ENCODE data around the gene PYM1.

PYM1 gene

DNA sequence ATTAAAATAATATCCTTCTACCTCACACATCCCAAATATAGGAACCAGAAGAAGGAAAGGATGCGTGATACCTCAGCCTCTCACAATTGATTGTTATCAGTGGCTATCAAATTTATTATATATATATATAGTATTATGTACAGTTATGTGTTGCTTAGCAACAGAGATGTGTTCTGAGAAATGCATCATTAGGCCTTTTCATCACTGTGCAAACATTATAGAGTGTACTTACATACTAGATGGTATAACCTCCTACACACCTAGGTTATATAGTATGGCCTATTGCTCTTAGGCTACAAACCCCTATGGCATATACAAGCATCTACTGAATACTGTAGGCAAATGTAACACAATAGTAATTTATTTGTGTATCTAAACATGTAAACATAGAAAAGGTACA, 34.0 kb downstream of the PYM1 start:
- Histone ChIP-seq H3K9me3 (ENCODE audit: insufficient read depth, low read depth, low read length) (no peaks in the 10 kb centered on the region), H4K8ac (ENCODE audit: low read depth, low read length) (no peak overlapping the region), H4K12ac (ENCODE audit: low read depth, low read length) (no peak overlapping the region), H3K27me3 (ENCODE audit: insufficient read depth, low read length) (no peaks in the 10 kb centered on the region), H2AK5ac (ENCODE audit: low read length) (no peak overlapping the region), H2AFZ (ENCODE audit: insufficient read depth, low read length, poor library complexity) (no peak overlapping the region), H3K4me2 (ENCODE audit: low read length) (no peak overlapping the region), H2BK5ac (ENCODE audit: low read depth, low read length, poor library complexity) (no peak overlapping the region), H3K79me1 (ENCODE audit: low read length) (no peaks in the 10 kb centered on the region), H2BK12ac (ENCODE audit: low read length) (no peak overlapping the region), H3K14ac (ENCODE audit: low read length) (no peak overlapping the region), H3K27ac (ENCODE audit: low read depth, low read length) (no peak overlapping the region), H4K91ac (ENCODE audit: low read depth, low read length) (no peak overlapping the region), H3K4ac (ENCODE audit: low read depth, low read length) (no peak overlapping the region), H3K79me2 (ENCODE audit: control insufficient read depth, insufficient read depth, low read length, poor library complexity) (no peaks in the 10 kb centered on the region), H3K9ac (ENCODE audit: low read length) (no peak overlapping the region), H3K36me3 (ENCODE audit: control insufficient read depth in 1 of 2, insufficient read depth in 2 of 2, low read length in 2 of 2) (peaks cover 0 to 1% of the 10 kb centered on the region in 2 experiments), H3K18ac (ENCODE audit: low read length) (no peak overlapping the region), H2BK120ac (ENCODE audit: insufficient read depth, low read length, poor library complexity) (no peak overlapping the region), H3K23ac (ENCODE audit: low read length) (no peak overlapping the region), H3K4me1 (ENCODE audit: control insufficient read depth in 1 of 2, insufficient read depth in 2 of 2, low read length in 2 of 2) (no peaks in the 10 kb centered on the region), H3K4me3 (ENCODE audit: low read depth, low read length) (no peak overlapping the region)
- DNase-seq: no peak
- WGBS (ENCODE audit: extremely low coverage, insufficient coverage, insufficient read length): no CpG with 5 or more reads among the region's 1 CpG

DNA sequence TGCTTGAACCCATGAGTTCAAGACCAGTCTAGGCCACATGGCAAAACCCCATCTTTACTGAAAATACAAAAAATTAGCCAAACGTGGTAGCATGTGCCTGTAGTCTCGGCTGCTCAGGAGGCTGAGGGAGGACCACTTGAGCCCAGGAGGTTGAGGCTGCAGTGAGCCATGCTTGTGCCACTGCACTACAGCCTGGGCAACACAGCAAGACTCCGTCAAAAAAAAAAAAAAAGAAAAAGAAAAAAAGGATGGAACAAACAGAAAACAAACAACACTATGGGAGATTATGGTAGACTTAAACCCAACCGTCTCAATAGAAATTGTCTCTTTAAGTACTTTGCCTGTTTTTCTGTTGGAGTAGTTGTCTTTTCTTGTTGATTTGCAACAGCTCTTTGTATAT, 36.4 kb downstream of the PYM1 start:
- H3K4me3 ChIP-seq (ENCODE audit: low read depth, low read length): no peak overlapping the region
- H4K12ac ChIP-seq (ENCODE audit: low read depth, low read length): no peak overlapping the region
- WGBS (ENCODE audit: extremely low coverage, insufficient coverage, insufficient read length): no CpG with 5 or more reads among the region's 4 CpGs
- no peak overlapping the region for H3K14ac ChIP-seq (ENCODE audit: low read length)
- H3K23ac ChIP-seq (ENCODE audit: low read length): no peak overlapping the region
- H2BK5ac ChIP-seq (ENCODE audit: low read depth, low read length, poor library complexity): no peak overlapping the region
- H2BK12ac ChIP-seq (ENCODE audit: low read length): no peak overlapping the region
- no peak overlapping the region for H4K91ac ChIP-seq (ENCODE audit: low read depth, low read length)
- H3K18ac ChIP-seq (ENCODE audit: low read length): no peak overlapping the region
- no peak overlapping the region for H3K4me2 ChIP-seq (ENCODE audit: low read length)
- no peaks in the 10 kb centered on the region for H3K79me2 ChIP-seq (ENCODE audit: control insufficient read depth, insufficient read depth, low read length, poor library complexity)
- DNase-seq: no peak
- no peaks in the 10 kb centered on the region for H3K27me3 ChIP-seq (ENCODE audit: insufficient read depth, low read length)
- H2AK5ac ChIP-seq (ENCODE audit: low read length): no peak overlapping the region
- H4K8ac ChIP-seq (ENCODE audit: low read depth, low read length): no peak overlapping the region
- H2AFZ ChIP-seq (ENCODE audit: insufficient read depth, low read length, poor library complexity): no peak overlapping the region
- H3K9ac ChIP-seq (ENCODE audit: low read length): no peak overlapping the region
- H3K79me1 ChIP-seq (ENCODE audit: low read length): no peaks in the 10 kb centered on the region
- H3K27ac ChIP-seq (ENCODE audit: low read depth, low read length): no peak overlapping the region
- H3K36me3 ChIP-seq (ENCODE audit: control insufficient read depth in 1 of 2, insufficient read depth in 2 of 2, low read length in 2 of 2): no peaks in the 10 kb centered on the region
- no peak overlapping the region for H2BK120ac ChIP-seq (ENCODE audit: insufficient read depth, low read length, poor library complexity)
- H3K9me3 ChIP-seq (ENCODE audit: insufficient read depth, low read depth, low read length): no peaks in the 10 kb centered on the region
- no peaks in the 10 kb centered on the region for H3K4me1 ChIP-seq (ENCODE audit: control insufficient read depth in 1 of 2, insufficient read depth in 2 of 2, low read length in 2 of 2)
- H3K4ac ChIP-seq (ENCODE audit: low read depth, low read length): no peak overlapping the region

DNA sequence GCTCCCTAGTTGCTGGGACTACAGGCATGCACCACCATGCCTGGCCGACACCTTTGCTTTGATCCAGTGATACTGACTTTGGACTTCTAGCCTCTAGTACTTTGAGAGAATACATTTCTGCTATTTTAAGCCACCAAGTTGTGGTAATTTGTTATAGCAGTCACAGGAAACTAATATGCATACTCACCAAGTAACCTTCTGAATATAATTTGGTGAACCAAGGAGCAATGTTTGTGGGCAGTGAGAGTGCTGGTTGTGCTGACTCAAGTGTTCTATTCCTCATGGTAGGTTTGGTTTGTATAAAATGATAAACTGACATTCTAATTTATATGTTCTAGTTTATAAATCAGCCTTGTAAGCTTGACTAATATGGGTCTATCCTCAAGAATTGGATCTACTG, 42.6 kb downstream of the PYM1 start:
- H2AK5ac ChIP-seq (ENCODE audit: low read length): no peak overlapping the region

DNA sequence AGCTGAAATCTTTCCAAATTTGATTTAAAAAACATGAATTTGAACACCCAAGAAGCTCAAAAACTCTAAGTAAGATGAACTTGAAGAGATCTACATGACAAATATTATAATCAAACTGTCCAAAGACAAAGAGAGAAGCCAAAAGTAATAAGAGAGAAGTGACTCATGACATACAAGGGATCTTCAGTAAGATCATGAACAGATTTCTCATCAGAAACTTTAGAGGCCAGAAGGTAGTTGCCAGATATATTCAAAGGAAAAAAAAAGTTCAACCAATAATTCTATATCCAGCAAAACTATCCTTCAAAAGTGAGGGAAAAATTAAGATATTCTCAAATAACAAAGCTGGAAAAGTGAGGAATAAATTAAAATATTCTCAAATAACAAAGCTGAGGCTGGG, 49.9 kb downstream of the PYM1 start:
- Histone ChIP-seq H2BK5ac (ENCODE audit: low read depth, low read length, poor library complexity) (no peak overlapping the region), H3K14ac (ENCODE audit: low read length) (no peak overlapping the region), H3K9ac (ENCODE audit: low read length) (no peak overlapping the region), H4K8ac (ENCODE audit: low read depth, low read length) (no peak overlapping the region), H2BK12ac (ENCODE audit: low read length) (no peak overlapping the region), H3K27me3 (ENCODE audit: insufficient read depth, low read length) (no peaks in the 10 kb centered on the region), H3K9me3 (ENCODE audit: insufficient read depth, low read depth, low read length) (no peaks in the 10 kb centered on the region), H3K4me1 (ENCODE audit: control insufficient read depth in 1 of 2, insufficient read depth in 2 of 2, low read length in 2 of 2) (no peaks in the 10 kb centered on the region), H3K79me2 (ENCODE audit: control insufficient read depth, insufficient read depth, low read length, poor library complexity) (no peaks in the 10 kb centered on the region), H2BK120ac (ENCODE audit: insufficient read depth, low read length, poor library complexity) (no peak overlapping the region), H3K4me2 (ENCODE audit: low read length) (no peak overlapping the region), H3K36me3 (ENCODE audit: control insufficient read depth in 1 of 2, insufficient read depth in 2 of 2, low read length in 2 of 2) (no peaks in the 10 kb centered on the region), H2AK5ac (ENCODE audit: low read length) (no peak overlapping the region), H4K91ac (ENCODE audit: low read depth, low read length) (no peak overlapping the region), H2AFZ (ENCODE audit: insufficient read depth, low read length, poor library complexity) (no peak overlapping the region), H3K4ac (ENCODE audit: low read depth, low read length) (no peak overlapping the region), H4K12ac (ENCODE audit: low read depth, low read length) (no peak overlapping the region), H3K79me1 (ENCODE audit: low read length) (no peaks in the 10 kb centered on the region), H3K18ac (ENCODE audit: low read length) (no peak overlapping the region), H3K23ac (ENCODE audit: low read length) (no peak overlapping the region), H3K4me3 (ENCODE audit: low read depth, low read length) (no peak overlapping the region), H3K27ac (ENCODE audit: low read depth, low read length) (no peak overlapping the region)
- DNase-seq: no peak

More for the DNA sequence above, 42.6 kb downstream of the PYM1 start:
- H3K23ac ChIP-seq (ENCODE audit: low read length): no peak overlapping the region
- H2BK120ac ChIP-seq (ENCODE audit: insufficient read depth, low read length, poor library complexity): no peak overlapping the region
- no peak overlapping the region for H4K12ac ChIP-seq (ENCODE audit: low read depth, low read length)
- H4K91ac ChIP-seq (ENCODE audit: low read depth, low read length): no peak overlapping the region
- H3K18ac ChIP-seq (ENCODE audit: low read length): no peak overlapping the region
- H3K4me1 ChIP-seq (ENCODE audit: control insufficient read depth in 1 of 2, insufficient read depth in 2 of 2, low read length in 2 of 2): no peaks in the 10 kb centered on the region
- H3K14ac ChIP-seq (ENCODE audit: low read length): no peak overlapping the region
- H3K27ac ChIP-seq (ENCODE audit: low read depth, low read length): no peak overlapping the region
- no peaks in the 10 kb centered on the region for H3K36me3 ChIP-seq (ENCODE audit: control insufficient read depth in 1 of 2, insufficient read depth in 2 of 2, low read length in 2 of 2)
- H3K27me3 ChIP-seq (ENCODE audit: insufficient read depth, low read length): no peaks in the 10 kb centered on the region
- H3K4ac ChIP-seq (ENCODE audit: low read depth, low read length): no peak overlapping the region
- no peak overlapping the region for H2BK12ac ChIP-seq (ENCODE audit: low read length)
- DNase-seq: no peak
- no peak overlapping the region for H2AFZ ChIP-seq (ENCODE audit: insufficient read depth, low read length, poor library complexity)
- H4K8ac ChIP-seq (ENCODE audit: low read depth, low read length): no peak overlapping the region
- no peaks in the 10 kb centered on the region for H3K79me2 ChIP-seq (ENCODE audit: control insufficient read depth, insufficient read depth, low read length, poor library complexity)
- no CpG with 5 or more reads among the region's 1 CpG for WGBS (ENCODE audit: extremely low coverage, insufficient coverage, insufficient read length)
- H3K9ac ChIP-seq (ENCODE audit: low read length): no peak overlapping the region
- no peaks in the 10 kb centered on the region for H3K79me1 ChIP-seq (ENCODE audit: low read length)
- no peaks in the 10 kb centered on the region for H3K9me3 ChIP-seq (ENCODE audit: insufficient read depth, low read depth, low read length)
- no peak overlapping the region for H2BK5ac ChIP-seq (ENCODE audit: low read depth, low read length, poor library complexity)
- H3K4me3 ChIP-seq (ENCODE audit: low read depth, low read length): no peak overlapping the region
- H3K4me2 ChIP-seq (ENCODE audit: low read length): no peak overlapping the region
